ENCODE measurements around the gene RPL29.
A peak's percentile ranks its signal among the peaks of the same experiment; 100 is the strongest.

RPL29 gene

DNA sequence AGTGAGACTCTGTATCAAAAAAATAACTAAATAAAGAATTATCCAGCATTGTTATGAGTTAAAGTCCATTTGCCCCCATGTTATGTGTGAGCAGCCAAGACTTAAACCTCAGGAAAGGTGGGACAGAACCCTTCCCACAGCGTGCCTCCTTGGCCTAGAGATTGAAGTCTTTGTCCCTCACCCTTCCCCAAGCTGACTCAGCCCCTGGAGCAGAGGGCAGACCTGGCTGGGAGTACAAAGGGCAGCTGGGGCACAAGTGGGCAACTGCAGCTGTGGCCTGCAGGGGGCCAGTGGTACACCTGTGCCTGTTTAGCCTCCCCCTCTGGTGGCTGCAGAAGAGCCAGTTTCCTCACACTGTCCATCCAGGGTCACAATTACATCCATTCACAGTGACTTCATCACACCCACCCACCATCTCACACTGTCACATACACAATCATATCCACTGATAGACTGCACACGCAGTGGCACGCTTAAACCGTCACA lies 13.3 kb downstream of the RPL29 start:
- DNase-seq (ENCODE audit: low read depth in 1 of 2, low spot score in 1 of 2): peak in 1 of 2 experiments; percentile 50
- TF ChIP-seq POLR2AphosphoS5 (IDR thresholded peaks at IDR 0.05; ENCODE audit: low read depth) (no peak), SPI1 (IDR thresholded peaks at IDR 0.05; ENCODE audit: borderline replicate concordance, low read depth) (no peak), GABPA (IDR thresholded peaks at IDR 0.05; ENCODE audit: low read depth) (no peak)
- TF ChIP-seq, protein P1, sequence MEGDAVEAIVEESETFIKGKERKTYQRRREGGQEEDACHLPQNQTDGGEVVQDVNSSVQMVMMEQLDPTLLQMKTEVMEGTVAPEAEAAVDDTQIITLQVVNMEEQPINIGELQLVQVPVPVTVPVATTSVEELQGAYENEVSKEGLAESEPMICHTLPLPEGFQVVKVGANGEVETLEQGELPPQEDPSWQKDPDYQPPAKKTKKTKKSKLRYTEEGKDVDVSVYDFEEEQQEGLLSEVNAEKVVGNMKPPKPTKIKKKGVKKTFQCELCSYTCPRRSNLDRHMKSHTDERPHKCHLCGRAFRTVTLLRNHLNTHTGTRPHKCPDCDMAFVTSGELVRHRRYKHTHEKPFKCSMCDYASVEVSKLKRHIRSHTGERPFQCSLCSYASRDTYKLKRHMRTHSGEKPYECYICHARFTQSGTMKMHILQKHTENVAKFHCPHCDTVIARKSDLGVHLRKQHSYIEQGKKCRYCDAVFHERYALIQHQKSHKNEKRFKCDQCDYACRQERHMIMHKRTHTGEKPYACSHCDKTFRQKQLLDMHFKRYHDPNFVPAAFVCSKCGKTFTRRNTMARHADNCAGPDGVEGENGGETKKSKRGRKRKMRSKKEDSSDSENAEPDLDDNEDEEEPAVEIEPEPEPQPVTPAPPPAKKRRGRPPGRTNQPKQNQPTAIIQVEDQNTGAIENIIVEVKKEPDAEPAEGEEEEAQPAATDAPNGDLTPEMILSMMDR (IDR thresholded peaks at IDR 0.05; ENCODE audit: insufficient read depth, low read length): peak; percentile 58
- TF ChIP-seq, protein P2, sequence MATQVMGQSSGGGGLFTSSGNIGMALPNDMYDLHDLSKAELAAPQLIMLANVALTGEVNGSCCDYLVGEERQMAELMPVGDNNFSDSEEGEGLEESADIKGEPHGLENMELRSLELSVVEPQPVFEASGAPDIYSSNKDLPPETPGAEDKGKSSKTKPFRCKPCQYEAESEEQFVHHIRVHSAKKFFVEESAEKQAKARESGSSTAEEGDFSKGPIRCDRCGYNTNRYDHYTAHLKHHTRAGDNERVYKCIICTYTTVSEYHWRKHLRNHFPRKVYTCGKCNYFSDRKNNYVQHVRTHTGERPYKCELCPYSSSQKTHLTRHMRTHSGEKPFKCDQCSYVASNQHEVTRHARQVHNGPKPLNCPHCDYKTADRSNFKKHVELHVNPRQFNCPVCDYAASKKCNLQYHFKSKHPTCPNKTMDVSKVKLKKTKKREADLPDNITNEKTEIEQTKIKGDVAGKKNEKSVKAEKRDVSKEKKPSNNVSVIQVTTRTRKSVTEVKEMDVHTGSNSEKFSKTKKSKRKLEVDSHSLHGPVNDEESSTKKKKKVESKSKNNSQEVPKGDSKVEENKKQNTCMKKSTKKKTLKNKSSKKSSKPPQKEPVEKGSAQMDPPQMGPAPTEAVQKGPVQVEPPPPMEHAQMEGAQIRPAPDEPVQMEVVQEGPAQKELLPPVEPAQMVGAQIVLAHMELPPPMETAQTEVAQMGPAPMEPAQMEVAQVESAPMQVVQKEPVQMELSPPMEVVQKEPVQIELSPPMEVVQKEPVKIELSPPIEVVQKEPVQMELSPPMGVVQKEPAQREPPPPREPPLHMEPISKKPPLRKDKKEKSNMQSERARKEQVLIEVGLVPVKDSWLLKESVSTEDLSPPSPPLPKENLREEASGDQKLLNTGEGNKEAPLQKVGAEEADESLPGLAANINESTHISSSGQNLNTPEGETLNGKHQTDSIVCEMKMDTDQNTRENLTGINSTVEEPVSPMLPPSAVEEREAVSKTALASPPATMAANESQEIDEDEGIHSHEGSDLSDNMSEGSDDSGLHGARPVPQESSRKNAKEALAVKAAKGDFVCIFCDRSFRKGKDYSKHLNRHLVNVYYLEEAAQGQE (IDR thresholded peaks at IDR 0.05; ENCODE audit: insufficient replicate concordance, low read depth): no peak
- Histone ChIP-seq H3K27ac (replicated peaks) (peak overlapping the region; percentile 78), H3K4me3 (replicated peaks; ENCODE audit: insufficient read depth, low read length) (peak overlapping the region; percentile 66), H3K27me3 (ENCODE audit: insufficient read depth, poor library complexity, severe bottlenecking) (no peaks in the 10 kb centered on the region)

DNA sequence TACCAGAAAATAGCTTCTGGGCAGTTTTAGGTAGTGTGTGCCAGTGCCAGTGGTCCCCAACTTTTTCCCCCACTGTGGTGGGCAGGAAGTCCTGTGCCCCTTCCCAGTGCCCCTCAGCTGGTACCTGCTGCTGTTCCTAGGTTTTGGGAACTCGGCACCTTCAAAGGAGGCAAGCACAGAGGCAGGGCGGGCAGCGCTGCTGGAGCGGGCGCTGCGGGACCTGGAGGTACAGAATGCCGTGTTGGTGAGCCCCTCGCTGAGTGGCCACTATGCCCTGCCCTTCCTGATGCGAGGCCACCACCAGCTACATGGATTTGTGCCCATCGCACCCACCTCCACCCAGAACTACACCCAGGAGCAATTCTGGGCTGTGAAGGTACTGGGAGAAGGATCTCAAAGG lies 15.4 kb downstream of the RPL29 start:
- Histone ChIP-seq H3K27ac (replicated peaks) (no peak overlapping the region), H3K27me3 (ENCODE audit: insufficient read depth, poor library complexity, severe bottlenecking) (no peaks in the 10 kb centered on the region), H3K4me3 (replicated peaks; ENCODE audit: insufficient read depth, low read length) (no peak overlapping the region)
- no peak for DNase-seq (ENCODE audit: low read depth in 1 of 2, low spot score in 1 of 2)
- TF ChIP-seq POLR2AphosphoS5 (IDR thresholded peaks at IDR 0.05; ENCODE audit: low read depth): no peak
- no peak for TF ChIP-seq GABPA (IDR thresholded peaks at IDR 0.05; ENCODE audit: low read depth)
- TF ChIP-seq, protein P1 (IDR thresholded peaks at IDR 0.05; ENCODE audit: insufficient read depth, low read length): no peak
- TF ChIP-seq, protein P2 (IDR thresholded peaks at IDR 0.05; ENCODE audit: insufficient replicate concordance, low read depth): no peak
- TF ChIP-seq SPI1 (IDR thresholded peaks at IDR 0.05; ENCODE audit: borderline replicate concordance, low read depth): no peak

DNA sequence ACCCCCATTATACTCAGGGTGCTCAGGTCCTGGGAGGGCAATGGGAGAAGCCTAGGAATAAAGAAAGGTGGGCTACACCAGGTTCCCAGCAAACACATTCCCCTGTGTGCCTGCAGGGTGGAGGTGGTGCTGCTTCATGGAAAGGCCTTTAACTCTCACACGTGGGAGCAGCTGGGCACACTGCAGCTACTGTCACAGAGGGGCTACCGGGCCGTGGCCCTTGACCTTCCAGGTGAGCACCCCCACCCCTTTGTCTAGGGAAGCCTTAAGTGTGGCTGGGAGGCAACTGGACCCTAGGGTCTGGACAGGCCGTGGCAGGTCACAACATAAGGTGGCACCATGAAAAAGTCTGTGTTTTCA lies 17.6 kb downstream of the RPL29 start:
- TF ChIP-seq, protein P1 (IDR thresholded peaks at IDR 0.05; ENCODE audit: insufficient read depth, low read length): no peak
- no peak overlapping the region for H3K27ac ChIP-seq (replicated peaks)
- no peak overlapping the region for H3K4me3 ChIP-seq (replicated peaks; ENCODE audit: insufficient read depth, low read length)
- no peaks in the 10 kb centered on the region for H3K27me3 ChIP-seq (ENCODE audit: insufficient read depth, poor library complexity, severe bottlenecking)
- no peak for DNase-seq (ENCODE audit: low read depth in 1 of 2, low spot score in 1 of 2)

DNA sequence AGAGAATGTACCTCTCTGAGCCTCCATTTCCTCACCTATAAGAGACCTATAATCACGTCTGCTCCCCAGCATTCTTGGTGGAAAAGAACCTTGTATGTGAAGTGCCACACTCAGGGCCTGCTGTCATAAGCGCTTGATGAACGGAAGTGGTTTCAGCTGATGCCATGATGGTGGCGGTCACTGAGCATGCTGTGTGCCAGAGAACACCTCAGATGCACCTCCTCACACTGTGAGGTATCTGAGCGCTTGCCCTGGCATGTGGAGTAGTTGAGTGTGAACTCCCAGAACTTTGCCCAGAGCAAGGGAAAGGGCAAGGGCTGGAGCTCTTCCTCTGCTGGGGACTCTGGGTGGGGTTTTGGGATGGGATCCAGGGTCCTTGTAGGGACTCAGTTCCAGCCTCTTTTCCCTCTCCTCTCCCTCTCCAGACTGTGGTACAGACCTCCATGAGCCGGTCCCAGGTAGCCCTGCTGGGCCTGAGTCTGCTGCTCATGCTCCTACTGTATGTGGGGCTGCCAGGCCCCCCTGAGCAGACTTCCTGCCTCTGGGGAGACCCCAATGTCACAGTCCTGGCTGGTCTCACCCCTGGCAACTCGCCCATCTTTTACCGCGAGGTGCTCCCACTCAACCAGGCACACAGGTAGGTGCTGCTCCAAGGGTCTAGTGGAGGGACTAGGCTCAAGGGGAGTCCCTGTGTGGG lies 18.1 kb downstream of the RPL29 start:
- Histone ChIP-seq H3K27ac (replicated peaks) (no peak overlapping the region), H3K27me3 (ENCODE audit: insufficient read depth, poor library complexity, severe bottlenecking) (no peaks in the 10 kb centered on the region), H3K4me3 (replicated peaks; ENCODE audit: insufficient read depth, low read length) (no peak overlapping the region)
- TF ChIP-seq, protein P1 (IDR thresholded peaks at IDR 0.05; ENCODE audit: insufficient read depth, low read length): no peak
- TF ChIP-seq POLR2AphosphoS5 (IDR thresholded peaks at IDR 0.05; ENCODE audit: low read depth): no peak
- TF ChIP-seq, protein P2 (IDR thresholded peaks at IDR 0.05; ENCODE audit: insufficient replicate concordance, low read depth): no peak
- no peak for TF ChIP-seq SPI1 (IDR thresholded peaks at IDR 0.05; ENCODE audit: borderline replicate concordance, low read depth)
- no peak for DNase-seq (ENCODE audit: low read depth in 1 of 2, low spot score in 1 of 2)

Measured in HL-60 (cell line).